ENCODE results near the gene ITIH1. TPM values are rescaled to one million over a fixed set of nuclear protein-coding genes. Genes with fewer than 3 reads are reported as not detected.

The ITIH1 gene
- total and polyA plus RNA-seq, 2 experiments from 2014 or later, result not detected

DNA sequence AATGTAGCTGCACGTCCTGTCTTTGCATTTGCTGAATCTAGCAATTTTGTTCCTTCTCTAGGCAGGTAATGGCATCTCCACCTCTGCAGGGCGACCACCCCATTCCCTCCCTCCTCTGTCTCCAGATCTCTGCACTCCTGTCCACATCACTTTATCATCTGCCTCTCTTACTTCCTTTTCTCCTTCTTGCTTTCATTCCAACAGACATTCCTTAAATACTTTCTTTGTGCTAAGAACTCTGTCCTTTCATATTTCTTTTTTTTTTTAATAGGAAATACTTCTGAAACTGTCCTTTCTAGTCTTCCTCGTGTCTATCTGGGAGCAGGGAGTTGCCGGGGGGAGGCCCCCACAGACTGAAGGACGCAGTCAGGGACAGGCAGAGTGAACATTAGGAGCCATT is 24.4 kb downstream of the ITIH1 start:
- Histone ChIP-seq H3K27me3 (ENCODE audit: insufficient read depth) (no peaks in the 10 kb centered on the region), H3K4me1 (ENCODE audit: insufficient read depth) (no peaks in the 10 kb centered on the region), H3K4me3 (no peak overlapping the region), H3K4me2 (no peak overlapping the region), H3K79me2 (replicated peaks; ENCODE audit: insufficient read depth) (no peaks in the 10 kb centered on the region), H2AFZ (no peak overlapping the region), H3F3A (replicated peaks; ENCODE audit: low read depth) (no peaks in the 10 kb centered on the region), H3K9me2 (ENCODE audit: insufficient read depth) (no peaks in the 10 kb centered on the region), H3K27ac (ENCODE audit: low read depth) (no peak overlapping the region), H3K36me3 (ENCODE audit: insufficient read depth) (no peaks in the 10 kb centered on the region), H4K20me1 (replicated peaks; ENCODE audit: insufficient read depth) (no peaks in the 10 kb centered on the region)
- TF ChIP-seq, protein P1, sequence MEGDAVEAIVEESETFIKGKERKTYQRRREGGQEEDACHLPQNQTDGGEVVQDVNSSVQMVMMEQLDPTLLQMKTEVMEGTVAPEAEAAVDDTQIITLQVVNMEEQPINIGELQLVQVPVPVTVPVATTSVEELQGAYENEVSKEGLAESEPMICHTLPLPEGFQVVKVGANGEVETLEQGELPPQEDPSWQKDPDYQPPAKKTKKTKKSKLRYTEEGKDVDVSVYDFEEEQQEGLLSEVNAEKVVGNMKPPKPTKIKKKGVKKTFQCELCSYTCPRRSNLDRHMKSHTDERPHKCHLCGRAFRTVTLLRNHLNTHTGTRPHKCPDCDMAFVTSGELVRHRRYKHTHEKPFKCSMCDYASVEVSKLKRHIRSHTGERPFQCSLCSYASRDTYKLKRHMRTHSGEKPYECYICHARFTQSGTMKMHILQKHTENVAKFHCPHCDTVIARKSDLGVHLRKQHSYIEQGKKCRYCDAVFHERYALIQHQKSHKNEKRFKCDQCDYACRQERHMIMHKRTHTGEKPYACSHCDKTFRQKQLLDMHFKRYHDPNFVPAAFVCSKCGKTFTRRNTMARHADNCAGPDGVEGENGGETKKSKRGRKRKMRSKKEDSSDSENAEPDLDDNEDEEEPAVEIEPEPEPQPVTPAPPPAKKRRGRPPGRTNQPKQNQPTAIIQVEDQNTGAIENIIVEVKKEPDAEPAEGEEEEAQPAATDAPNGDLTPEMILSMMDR (conservative IDR thresholded peaks at IDR 0.05; ENCODE audit: low read depth in 2 of 2), result no peak
- TF ChIP-seq JUNB (IDR thresholded peaks at IDR 0.05; ENCODE audit: unreplicated experiment) (no peak), NANOG (IDR thresholded peaks at IDR 0.05; ENCODE audit: borderline replicate concordance) (no peak), STAT1 (IDR thresholded peaks at IDR 0.05; ENCODE audit: unreplicated experiment) (no peak), ZNF331 (CRISPR knock-in tag; IDR thresholded peaks at IDR 0.05; ENCODE audit: low read depth) (no peak), POLR2AphosphoS5 (IDR thresholded peaks at IDR 0.05; ENCODE audit: low read depth) (no peak), ZNF114 (CRISPR knock-in tag; IDR thresholded peaks at IDR 0.05) (no peak), CREB1 (CRISPR knock-in tag; IDR thresholded peaks at IDR 0.05; ENCODE audit: low read depth) (no peak), EZH2 (IDR thresholded peaks at IDR 0.05; ENCODE audit: low read depth, unreplicated experiment) (no peak), EZH2phosphoT487 (IDR thresholded peaks at IDR 0.05; ENCODE audit: unreplicated experiment) (no peak)
- TF ChIP-seq, protein P2, sequence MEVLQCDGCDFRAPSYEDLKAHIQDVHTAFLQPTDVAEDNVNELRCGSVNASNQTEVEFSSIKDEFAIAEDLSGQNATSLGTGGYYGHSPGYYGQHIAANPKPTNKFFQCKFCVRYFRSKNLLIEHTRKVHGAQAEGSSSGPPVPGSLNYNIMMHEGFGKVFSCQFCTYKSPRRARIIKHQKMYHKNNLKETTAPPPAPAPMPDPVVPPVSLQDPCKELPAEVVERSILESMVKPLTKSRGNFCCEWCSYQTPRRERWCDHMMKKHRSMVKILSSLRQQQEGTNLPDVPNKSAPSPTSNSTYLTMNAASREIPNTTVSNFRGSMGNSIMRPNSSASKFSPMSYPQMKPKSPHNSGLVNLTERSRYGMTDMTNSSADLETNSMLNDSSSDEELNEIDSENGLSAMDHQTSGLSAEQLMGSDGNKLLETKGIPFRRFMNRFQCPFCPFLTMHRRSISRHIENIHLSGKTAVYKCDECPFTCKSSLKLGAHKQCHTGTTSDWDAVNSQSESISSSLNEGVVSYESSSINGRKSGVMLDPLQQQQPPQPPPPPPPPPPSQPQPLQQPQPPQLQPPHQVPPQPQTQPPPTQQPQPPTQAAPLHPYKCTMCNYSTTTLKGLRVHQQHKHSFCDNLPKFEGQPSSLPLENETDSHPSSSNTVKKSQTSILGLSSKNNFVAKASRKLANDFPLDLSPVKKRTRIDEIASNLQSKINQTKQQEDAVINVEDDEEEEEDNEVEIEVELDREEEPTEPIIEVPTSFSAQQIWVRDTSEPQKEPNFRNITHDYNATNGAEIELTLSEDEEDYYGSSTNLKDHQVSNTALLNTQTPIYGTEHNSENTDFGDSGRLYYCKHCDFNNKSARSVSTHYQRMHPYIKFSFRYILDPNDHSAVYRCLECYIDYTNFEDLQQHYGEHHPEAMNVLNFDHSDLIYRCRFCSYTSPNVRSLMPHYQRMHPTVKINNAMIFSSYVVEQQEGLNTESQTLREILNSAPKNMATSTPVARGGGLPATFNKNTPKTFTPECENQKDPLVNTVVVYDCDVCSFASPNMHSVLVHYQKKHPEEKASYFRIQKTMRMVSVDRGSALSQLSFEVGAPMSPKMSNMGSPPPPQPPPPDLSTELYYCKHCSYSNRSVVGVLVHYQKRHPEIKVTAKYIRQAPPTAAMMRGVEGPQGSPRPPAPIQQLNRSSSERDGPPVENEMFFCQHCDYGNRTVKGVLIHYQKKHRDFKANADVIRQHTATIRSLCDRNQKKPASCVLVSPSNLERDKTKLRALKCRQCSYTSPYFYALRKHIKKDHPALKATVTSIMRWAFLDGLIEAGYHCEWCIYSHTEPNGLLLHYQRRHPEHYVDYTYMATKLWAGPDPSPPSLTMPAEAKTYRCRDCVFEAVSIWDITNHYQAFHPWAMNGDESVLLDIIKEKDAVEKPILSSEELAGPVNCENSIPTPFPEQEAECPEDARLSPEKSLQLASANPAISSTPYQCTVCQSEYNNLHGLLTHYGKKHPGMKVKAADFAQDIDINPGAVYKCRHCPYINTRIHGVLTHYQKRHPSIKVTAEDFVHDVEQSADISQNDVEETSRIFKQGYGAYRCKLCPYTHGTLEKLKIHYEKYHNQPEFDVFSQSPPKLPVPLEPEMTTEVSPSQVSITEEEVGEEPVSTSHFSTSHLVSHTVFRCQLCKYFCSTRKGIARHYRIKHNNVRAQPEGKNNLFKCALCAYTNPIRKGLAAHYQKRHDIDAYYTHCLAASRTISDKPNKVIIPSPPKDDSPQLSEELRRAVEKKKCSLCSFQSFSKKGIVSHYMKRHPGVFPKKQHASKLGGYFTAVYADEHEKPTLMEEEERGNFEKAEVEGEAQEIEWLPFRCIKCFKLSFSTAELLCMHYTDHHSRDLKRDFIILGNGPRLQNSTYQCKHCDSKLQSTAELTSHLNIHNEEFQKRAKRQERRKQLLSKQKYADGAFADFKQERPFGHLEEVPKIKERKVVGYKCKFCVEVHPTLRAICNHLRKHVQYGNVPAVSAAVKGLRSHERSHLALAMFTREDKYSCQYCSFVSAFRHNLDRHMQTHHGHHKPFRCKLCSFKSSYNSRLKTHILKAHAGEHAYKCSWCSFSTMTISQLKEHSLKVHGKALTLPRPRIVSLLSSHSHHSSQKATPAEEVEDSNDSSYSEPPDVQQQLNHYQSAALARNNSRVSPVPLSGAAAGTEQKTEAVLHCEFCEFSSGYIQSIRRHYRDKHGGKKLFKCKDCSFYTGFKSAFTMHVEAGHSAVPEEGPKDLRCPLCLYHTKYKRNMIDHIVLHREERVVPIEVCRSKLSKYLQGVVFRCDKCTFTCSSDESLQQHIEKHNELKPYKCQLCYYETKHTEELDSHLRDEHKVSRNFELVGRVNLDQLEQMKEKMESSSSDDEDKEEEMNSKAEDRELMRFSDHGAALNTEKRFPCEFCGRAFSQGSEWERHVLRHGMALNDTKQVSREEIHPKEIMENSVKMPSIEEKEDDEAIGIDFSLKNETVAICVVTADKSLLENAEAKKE (CRISPR knock-in tag; IDR thresholded peaks at IDR 0.05), result no peak
- TF ChIP-seq, protein P3, sequence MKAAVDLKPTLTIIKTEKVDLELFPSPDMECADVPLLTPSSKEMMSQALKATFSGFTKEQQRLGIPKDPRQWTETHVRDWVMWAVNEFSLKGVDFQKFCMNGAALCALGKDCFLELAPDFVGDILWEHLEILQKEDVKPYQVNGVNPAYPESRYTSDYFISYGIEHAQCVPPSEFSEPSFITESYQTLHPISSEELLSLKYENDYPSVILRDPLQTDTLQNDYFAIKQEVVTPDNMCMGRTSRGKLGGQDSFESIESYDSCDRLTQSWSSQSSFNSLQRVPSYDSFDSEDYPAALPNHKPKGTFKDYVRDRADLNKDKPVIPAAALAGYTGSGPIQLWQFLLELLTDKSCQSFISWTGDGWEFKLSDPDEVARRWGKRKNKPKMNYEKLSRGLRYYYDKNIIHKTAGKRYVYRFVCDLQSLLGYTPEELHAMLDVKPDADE (IDR thresholded peaks at IDR 0.05), result no peak
- TF ChIP-seq, protein P4, sequence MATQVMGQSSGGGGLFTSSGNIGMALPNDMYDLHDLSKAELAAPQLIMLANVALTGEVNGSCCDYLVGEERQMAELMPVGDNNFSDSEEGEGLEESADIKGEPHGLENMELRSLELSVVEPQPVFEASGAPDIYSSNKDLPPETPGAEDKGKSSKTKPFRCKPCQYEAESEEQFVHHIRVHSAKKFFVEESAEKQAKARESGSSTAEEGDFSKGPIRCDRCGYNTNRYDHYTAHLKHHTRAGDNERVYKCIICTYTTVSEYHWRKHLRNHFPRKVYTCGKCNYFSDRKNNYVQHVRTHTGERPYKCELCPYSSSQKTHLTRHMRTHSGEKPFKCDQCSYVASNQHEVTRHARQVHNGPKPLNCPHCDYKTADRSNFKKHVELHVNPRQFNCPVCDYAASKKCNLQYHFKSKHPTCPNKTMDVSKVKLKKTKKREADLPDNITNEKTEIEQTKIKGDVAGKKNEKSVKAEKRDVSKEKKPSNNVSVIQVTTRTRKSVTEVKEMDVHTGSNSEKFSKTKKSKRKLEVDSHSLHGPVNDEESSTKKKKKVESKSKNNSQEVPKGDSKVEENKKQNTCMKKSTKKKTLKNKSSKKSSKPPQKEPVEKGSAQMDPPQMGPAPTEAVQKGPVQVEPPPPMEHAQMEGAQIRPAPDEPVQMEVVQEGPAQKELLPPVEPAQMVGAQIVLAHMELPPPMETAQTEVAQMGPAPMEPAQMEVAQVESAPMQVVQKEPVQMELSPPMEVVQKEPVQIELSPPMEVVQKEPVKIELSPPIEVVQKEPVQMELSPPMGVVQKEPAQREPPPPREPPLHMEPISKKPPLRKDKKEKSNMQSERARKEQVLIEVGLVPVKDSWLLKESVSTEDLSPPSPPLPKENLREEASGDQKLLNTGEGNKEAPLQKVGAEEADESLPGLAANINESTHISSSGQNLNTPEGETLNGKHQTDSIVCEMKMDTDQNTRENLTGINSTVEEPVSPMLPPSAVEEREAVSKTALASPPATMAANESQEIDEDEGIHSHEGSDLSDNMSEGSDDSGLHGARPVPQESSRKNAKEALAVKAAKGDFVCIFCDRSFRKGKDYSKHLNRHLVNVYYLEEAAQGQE (IDR thresholded peaks at IDR 0.05; ENCODE audit: unreplicated experiment), result no peak
- Mint-ChIP-seq H3K27ac (no peak overlapping the region), H3K36me3 (ENCODE audit: low read depth) (no peaks in the 10 kb centered on the region), H3K27me3 (ENCODE audit: insufficient read depth, low read depth, poor library complexity) (peaks cover 7% of the 10 kb centered on the region), H3K4me3 (no peak overlapping the region), H3K4me1 (no peaks in the 10 kb centered on the region; the same call in 2 of the 3 replicates), H3K9me3 (no peaks in the 10 kb centered on the region)
- DNase-seq (ENCODE audit: low spot score), result no peak
- ATAC-seq, result no peak
